Cardiac fibroblast (primary cell): Measurements from ENCODE around the gene FAF1.
"Not testable (repeated sequence)": the region's sequence is repeated elsewhere in the genome, so short reads cannot be mapped to it uniquely, and the experiment has no call there.

ENCODE experiments used
- DNase-seq, 2 donors: peaks; one replicate each; pipeline versions ENCODE4 v3.0.0 to v3.0.0-alpha.2; 2010; ENCODE audit warnings: low read depth in 2 of 2
- H3K4me3 ChIP-seq, 2 donors: replicated peaks in 1 of 2; 1 replicate in 1 of 2; 2 replicates in 1 of 2; pipeline ENCODE4 v1.5.1; 2011; ENCODE audit warnings: low read depth in 2 of 2, low read length in 2 of 2, mild to moderate bottlenecking in 2 of 2, moderate library complexity in 1 of 2
- CTCF ChIP-seq: IDR thresholded peaks from one replicate; pipeline ENCODE4 v1.5.1; 2011; ENCODE audit warnings: low read depth, mild to moderate bottlenecking, low read length, inconsistent platforms

Gene FAF1

GRCh38 chr1:50966991-50967390 lies 6.9 kb upstream of the FAF1 start:
- peak overlapping the region in 1 of 2 donors; percentile 91 for H3K4me3 ChIP-seq
- TF ChIP-seq CTCF: no peak
- DNase-seq: no peak

- no peak for DNase-seq
- TF ChIP-seq CTCF: no peak
- no peak overlapping the region for H3K4me3 ChIP-seq
Observed at GRCh38 chr1:50964863-50965262, 4.8 kb upstream of the FAF1 start.

- DNase-seq: peak; percentile 28 to 50
- peak overlapping the region; percentile 83 to 91 for H3K4me3 ChIP-seq
- TF ChIP-seq CTCF: no peak
Observed at GRCh38 chr1:50959303-50959912, 659 bp downstream of the FAF1 start.

- TF ChIP-seq CTCF: no peak
- DNase-seq: no peak
- no peak overlapping the region for H3K4me3 ChIP-seq
Observed at GRCh38 chr1:50955116-50955515, 5.0 kb downstream of the FAF1 start.

- not testable (repeated sequence) for H3K4me3 ChIP-seq, DNase-seq
Observed at GRCh38 chr1:50952566-50952965, 7.5 kb downstream of the FAF1 start.

GRCh38 chr1:50950396-50950795 lies 9.7 kb downstream of the FAF1 start:
- TF ChIP-seq CTCF: no peak
- no peak for DNase-seq
- no peak overlapping the region for H3K4me3 ChIP-seq

- DNase-seq: no peak
- no peak overlapping the region for H3K4me3 ChIP-seq
- no peak for TF ChIP-seq CTCF
Observed at GRCh38 chr1:50949286-50949982, 10.6 kb downstream of the FAF1 start.
